OCI-LY7 (cell line): Measurements from ENCODE around the gene SECISBP2. TPM values are rescaled to one million over a fixed set of nuclear protein-coding genes. Genes with fewer than 3 reads are reported as not detected.
"Not testable (repeated sequence)": the region's sequence is repeated elsewhere in the genome, so short reads cannot be mapped to it uniquely, and the experiment has no call there.

Source experiments
- BruUV-seq: library from RNA; stranded (reverse); fragments of 400-500 nt; replicated peaks from 2 replicates; lab custom pipeline; 2021; lab: Mats Ljungman, UMichigan
- CTCF ChIA-PET: fragments of 300-600 bp; sonication (Branson Sonifier 250); formaldehyde crosslinking; loops from one replicate; lab custom pipeline; 2022; ENCODE audit warnings: antibody characterized with exemption; ENCODE audit not compliant: unreplicated experiment; lab: Charles Lee
- POLR2A ChIA-PET: fragments of 300-600 bp; sonication (Branson Sonifier 250); formaldehyde crosslinking; loops from one replicate; lab custom pipeline; 2022; ENCODE audit warnings: antibody characterized with exemption; lab: Charles Lee
- DNase-seq: peaks from one replicate; pipeline ENCODE4 v3.0.0-alpha.2; 2015; ENCODE audit warnings: low spot score
- H2AFZ ChIP-seq: fragments of 200-600 bp; sonication (generic), shearing (Covaris generic); 2 replicates; pipeline ENCODE4 v1.6.1; 2014; ENCODE audit warnings: mild to moderate bottlenecking, antibody characterized with exemption, low read length, moderate library complexity
- H3K27ac ChIP-seq: fragments of 200-600 bp; sonication (generic); 2 replicates; pipeline ENCODE4 v1.5.1; 2014; ENCODE audit warnings: mixed run types, low read depth, mild to moderate bottlenecking, moderate library complexity, low read length, inconsistent platforms; ENCODE audit not compliant: poor library complexity, severe bottlenecking
- H3K36me3 ChIP-seq: fragments of 200-600 bp; sonication (generic); 2 replicates; pipeline ENCODE4 v1.6.1; 2014; ENCODE audit warnings: mild to moderate bottlenecking, antibody characterized with exemption, low read length, moderate library complexity, mixed read lengths; ENCODE audit not compliant: insufficient read depth
- H3K4me1 ChIP-seq: fragments of 200-600 bp; sonication (generic); 2 replicates; pipeline ENCODE4 v1.5.1; 2014; ENCODE audit warnings: mild to moderate bottlenecking, low read length; ENCODE audit not compliant: insufficient read depth, poor library complexity, severe bottlenecking
- H3K4me2 ChIP-seq: fragments of 200-600 bp; sonication (generic); 2 replicates; pipeline ENCODE4 v1.6.1; 2014; ENCODE audit warnings: mild to moderate bottlenecking, low read length
- H3K4me3 ChIP-seq: fragments of 200-600 bp; sonication (generic); 2 replicates; pipeline ENCODE4 v1.5.1; 2014; ENCODE audit warnings: mild to moderate bottlenecking, low read depth, low read length; ENCODE audit not compliant: poor library complexity, severe bottlenecking
- H3K79me2 ChIP-seq: fragments of 200-600 bp; sonication (generic); 2 replicates; pipeline ENCODE4 v1.6.1; 2016; ENCODE audit warnings: low read depth, mild to moderate bottlenecking, low read length, moderate library complexity, mixed read lengths; ENCODE audit not compliant: insufficient read depth
- H3K9me2 ChIP-seq: fragments of 200-600 bp; sonication (generic); 2 replicates; pipeline ENCODE4 v1.6.1; 2016; ENCODE audit warnings: mild to moderate bottlenecking, low read length, mixed read lengths; ENCODE audit not compliant: insufficient read depth
- H3K9me3 ChIP-seq: fragments of 200-600 bp; sonication (generic); 2 replicates; pipeline ENCODE4 v1.6.1; 2014; ENCODE audit warnings: mild to moderate bottlenecking, mixed run types, low read length, mixed read lengths
- H4K20me1 ChIP-seq: fragments of 200-600 bp; sonication (generic); 2 replicates; pipeline ENCODE4 v1.6.1; 2014; ENCODE audit warnings: mild to moderate bottlenecking, antibody characterized with exemption, low read length, moderate library complexity, mixed read lengths; ENCODE audit not compliant: insufficient read depth
- CTCF ChIP-seq: fragments of 200-600 bp; sonication (generic); conservative IDR thresholded peaks from 2 replicates; pipeline ENCODE4 v1.5.1; 2014; ENCODE audit warnings: mild to moderate bottlenecking, antibody characterized with exemption, low read length, moderate library complexity, mixed read lengths
- EZH2phosphoT487 ChIP-seq: fragments of 200-600 bp; sonication (generic); IDR thresholded peaks from 2 replicates; pipeline ENCODE4 v1.6.1; 2018; ENCODE audit warnings: low read depth, borderline replicate concordance, mild to moderate bottlenecking, mixed run types, antibody characterized with exemption, low read length, moderate library complexity, mixed read lengths
- intact Hi-C: fragments of 100-400 bp; cut with micrococcal nuclease; formaldehyde crosslinking; loops from one replicate; pipeline ENCODE4 v1.10.0; 2022; ENCODE audit not compliant: unreplicated experiment
- total RNA-seq, 2 experiments: library from RNA; depleted of rRNA in 1 of 2; stranded (reverse); fragments of >200 nt in 1 of 2; shearing (Covaris generic) in 1 of 2; gene quantifications; 2 replicates each; pipeline ENCODE4 v1.2.3, GENCODE V29; 2014 to 2022

Gene SECISBP2
- total RNA-seq, 2 experiments from 2014 or later = 77.6 to 85.5 TPM

DNA sequence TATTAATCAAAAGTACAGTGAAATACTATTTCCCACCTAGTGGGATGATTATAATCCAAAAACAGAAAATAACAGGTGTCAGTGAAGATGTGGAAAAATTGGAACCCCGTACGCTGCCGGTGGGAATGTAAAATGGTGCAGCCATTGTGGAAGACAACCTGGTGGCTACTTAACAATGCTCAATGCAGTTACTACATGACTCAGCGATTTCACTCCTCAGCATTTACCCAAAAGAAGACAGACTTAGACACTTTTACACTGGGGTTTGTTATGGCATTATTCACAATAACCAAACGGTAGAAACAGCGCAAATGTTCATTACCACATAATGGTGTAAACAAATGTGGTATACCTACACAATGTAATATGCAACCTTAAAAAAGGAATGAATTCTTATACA is 23.9 kb downstream of the SECISBP2 start:
- no peak for DNase-seq
- CTCF ChIA-PET = no interaction called here
- Histone ChIP-seq H3K4me1 (no peaks in the 10 kb centered on the region), H3K4me2 (no peak overlapping the region), H3K9me3 (no peaks in the 10 kb centered on the region), H3K36me3 (peaks cover 99% of the 10 kb centered on the region), H2AFZ (no peak overlapping the region), H3K79me2 (no peaks in the 10 kb centered on the region), H3K4me3 (no peak overlapping the region), H4K20me1 (no peaks in the 10 kb centered on the region), H3K27ac (no peak overlapping the region), H3K9me2 (no peaks in the 10 kb centered on the region)
- TF ChIP-seq CTCF (no peak), EZH2phosphoT487 (no peak)
- intact Hi-C loops = no loop called here
- TSS peak; percentile 17 for BruUV-seq
- POLR2A ChIA-PET = interaction anchor here (0.8 kb wide), 1 partner anchor 18 kb away, joined by 3 read pairs; no protein-coding TSS in a partner anchor

GRCh38 chr9:89342948-89343347 is 24.6 kb downstream of the SECISBP2 start:
- POLR2A ChIA-PET = interaction anchor here (0.8 kb wide), 1 partner anchor 17 kb away, joined by 3 read pairs; no protein-coding TSS in a partner anchor
- intact Hi-C loops = no loop called here
- BruUV-seq = no TSS peak

DNA sequence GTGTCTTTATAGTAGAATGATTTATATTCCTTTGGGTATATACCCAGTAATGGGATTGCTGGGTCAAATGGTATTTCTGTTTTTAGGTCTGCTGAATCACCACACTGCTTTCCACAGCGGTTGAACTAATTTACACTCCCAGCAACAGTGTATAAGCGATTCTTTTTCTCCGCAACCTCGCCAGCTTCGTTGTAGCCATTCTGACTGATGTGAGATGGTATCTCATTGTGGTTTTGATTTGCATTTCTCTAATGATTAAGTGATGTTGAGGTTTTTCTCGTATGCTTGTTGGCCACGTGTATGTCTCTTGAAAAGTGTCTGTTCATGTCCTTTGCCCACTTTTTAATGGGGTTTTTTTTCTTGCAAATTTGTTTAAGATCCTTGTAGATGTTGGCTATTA is 25.5 kb downstream of the SECISBP2 start:
- CTCF ChIA-PET, DNase-seq, H3K4me2 ChIP-seq, H3K79me2 ChIP-seq, H4K20me1 ChIP-seq, BruUV-seq, H3K4me1 ChIP-seq, H3K9me3 ChIP-seq, POLR2A ChIA-PET, H2AFZ ChIP-seq, H3K27ac ChIP-seq, intact Hi-C loops, H3K9me2 ChIP-seq, H3K4me3 ChIP-seq: not testable (repeated sequence)
- H3K36me3 ChIP-seq = peaks cover 98% of the 10 kb centered on the region

More at GRCh38 chr9:89342948-89343347, 24.6 kb downstream of the SECISBP2 start:
- H3K9me3 ChIP-seq = no peaks in the 10 kb centered on the region
- TF ChIP-seq EZH2phosphoT487 (no peak), CTCF (no peak)
- H3K27ac ChIP-seq = no peak overlapping the region
- H4K20me1 ChIP-seq = no peaks in the 10 kb centered on the region
- DNase-seq = no peak
- no peak overlapping the region for H2AFZ ChIP-seq
- H3K4me3 ChIP-seq = no peak overlapping the region
- CTCF ChIA-PET = no interaction called here
- no peak overlapping the region for H3K4me2 ChIP-seq
- H3K36me3 ChIP-seq = peaks cover 98% of the 10 kb centered on the region
- no peaks in the 10 kb centered on the region for H3K79me2 ChIP-seq
- no peaks in the 10 kb centered on the region for H3K4me1 ChIP-seq
- H3K9me2 ChIP-seq = no peaks in the 10 kb centered on the region
